GM19240 (cell line): ENCODE data around the gene C16orf78.
"Not testable (repeated sequence)": the region's sequence is repeated elsewhere in the genome, so short reads cannot be mapped to it uniquely, and the experiment has no call there.

Experiments used
- DNase-seq: peaks from one replicate; pipeline ENCODE4 v3.0.0; 2011; ENCODE audit warnings: low spot score; ENCODE audit not compliant: insufficient read length

C16orf78 gene

DNA sequence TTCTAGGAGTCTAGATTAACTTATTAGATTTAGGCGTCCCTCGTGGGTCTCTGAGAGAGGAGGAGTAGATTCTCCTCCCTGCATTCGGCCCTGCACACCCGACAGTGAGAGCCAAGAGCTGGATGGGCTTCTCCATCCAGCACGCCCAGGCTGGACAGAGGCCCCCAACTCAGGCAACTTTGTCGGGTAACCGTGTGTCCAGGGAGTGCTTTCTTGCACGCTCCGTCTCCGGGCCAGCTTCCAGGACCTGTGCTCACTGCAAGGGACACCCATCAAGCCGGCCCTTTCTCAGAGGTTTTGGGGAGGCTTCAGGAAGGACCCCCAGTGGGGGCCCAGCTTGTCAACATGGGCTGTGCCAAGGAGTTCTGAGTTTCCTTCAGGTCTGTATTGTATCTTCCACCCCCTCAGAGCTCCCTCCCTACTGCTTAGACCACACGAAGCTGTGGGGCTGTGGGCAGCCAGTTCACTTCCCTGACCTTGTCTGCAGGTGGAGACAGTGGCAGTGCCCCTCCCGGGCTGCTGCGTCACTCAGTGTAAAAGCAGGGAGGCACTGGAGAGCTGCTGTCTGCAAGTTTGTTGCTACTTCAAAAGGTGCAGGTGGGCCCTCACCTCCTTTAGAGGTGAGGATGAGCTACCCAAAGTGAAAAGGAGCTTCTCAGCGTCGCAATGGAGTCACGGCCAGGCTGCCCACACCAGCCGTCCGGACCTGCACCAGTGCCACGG is 24.0 kb upstream of the C16orf78 start:
- DNase-seq = no peak

DNA sequence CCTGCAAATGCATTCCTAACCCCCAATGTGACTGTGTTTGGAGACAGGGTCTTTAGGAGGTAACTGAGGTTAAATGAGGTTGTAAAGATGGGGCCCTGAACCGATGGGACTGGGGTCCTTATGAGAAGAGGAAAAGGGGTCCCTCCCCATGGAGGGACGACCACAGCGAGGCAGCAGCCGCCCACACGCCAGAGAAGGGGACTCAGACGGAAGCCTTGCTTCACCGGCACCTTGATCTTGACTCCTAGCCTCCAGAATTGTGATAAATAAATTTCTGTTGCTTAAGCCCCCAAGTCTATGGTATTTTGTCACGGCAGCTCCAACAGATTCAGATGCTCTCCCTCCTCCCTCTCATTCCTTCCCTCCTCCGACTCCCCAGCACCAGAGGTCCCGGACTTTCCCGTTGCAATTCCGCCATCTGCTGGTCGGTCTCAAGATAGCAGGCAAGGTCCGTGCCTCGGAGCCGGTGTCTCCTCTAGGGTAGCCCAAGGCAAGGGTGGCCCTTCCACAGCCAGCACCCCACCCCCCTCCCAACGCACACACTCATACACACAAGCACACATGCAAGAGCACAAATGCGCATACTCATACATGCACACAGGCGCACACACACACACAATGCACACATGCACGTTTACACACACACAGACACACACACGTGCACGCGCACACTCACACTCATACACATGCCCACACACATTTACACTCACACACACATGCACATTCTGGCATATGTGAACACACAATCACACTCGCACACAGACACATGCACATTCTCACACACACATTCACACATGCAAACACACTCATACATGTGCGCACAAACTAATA is 23.1 kb upstream of the C16orf78 start:
- peak; percentile 67 for DNase-seq

GRCh38 chr16:49351096-49351487 is 22.5 kb upstream of the C16orf78 start:
- DNase-seq = no peak

- DNase-seq = no peak
Observed at GRCh38 chr16:49352892-49353291, 20.7 kb upstream of the C16orf78 start.

DNA sequence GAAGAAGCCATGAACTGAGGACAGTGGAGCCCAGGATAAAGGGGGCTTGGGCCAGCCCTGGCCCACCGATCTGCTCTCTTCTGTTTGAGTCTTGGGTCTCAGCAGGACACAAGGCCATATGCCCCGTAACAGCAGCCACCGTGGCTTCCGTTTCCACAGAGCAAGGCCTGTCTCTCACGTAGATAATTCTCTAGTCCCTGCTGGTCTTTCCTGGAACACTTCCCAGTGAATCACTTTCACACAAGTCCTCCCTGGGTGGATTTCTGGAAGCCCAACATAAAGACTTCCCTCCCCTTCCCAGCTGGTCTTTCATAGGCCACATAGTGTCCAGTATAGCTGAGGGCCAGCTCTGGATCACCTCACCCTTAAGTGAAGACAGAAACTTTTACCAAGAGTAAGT is 19.9 kb upstream of the C16orf78 start:
- DNase-seq = no peak

DNA sequence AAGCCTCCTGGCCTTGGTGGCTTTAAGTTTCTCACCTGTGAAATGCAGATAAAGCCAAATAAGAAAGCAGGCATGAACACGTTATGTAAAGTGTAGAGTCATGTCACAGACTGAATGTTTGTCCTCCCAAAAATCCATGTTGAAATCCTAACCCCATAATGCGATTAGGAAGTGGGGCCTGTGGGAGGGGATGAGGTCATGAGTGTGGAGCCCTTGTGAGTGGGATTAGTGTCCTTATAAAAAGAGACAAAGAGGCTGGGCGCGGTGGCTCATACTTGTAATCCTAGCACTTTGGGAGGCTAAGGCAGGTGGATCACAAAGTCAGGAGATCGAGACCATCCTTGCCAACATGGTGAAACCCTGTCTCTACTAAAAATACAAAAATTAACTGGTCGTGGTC is 19.5 kb upstream of the C16orf78 start:
- DNase-seq = no peak

DNA sequence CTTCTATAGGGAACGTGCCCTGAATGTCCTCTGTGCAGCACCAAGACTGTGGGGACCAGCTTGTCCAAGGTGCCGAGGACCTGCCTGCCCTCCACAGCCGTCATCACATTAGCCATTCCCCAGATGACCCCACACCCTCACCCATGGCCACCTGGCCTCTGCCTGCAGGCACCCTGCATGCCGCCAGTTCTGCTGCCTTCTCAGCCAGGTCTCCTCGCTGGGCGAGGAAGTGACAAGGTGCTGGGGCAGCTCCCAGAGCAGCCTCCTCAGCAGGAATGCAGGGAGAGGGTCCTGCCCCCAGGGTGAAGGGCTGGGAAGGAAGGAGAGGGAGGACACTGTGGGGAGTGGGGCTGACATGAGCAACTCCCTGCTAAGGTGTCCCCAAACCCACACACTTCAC is 18.6 kb upstream of the C16orf78 start:
- no peak for DNase-seq

- no peak for DNase-seq
Observed at GRCh38 chr16:49355933-49356665, 17.5 kb upstream of the C16orf78 start.

DNA sequence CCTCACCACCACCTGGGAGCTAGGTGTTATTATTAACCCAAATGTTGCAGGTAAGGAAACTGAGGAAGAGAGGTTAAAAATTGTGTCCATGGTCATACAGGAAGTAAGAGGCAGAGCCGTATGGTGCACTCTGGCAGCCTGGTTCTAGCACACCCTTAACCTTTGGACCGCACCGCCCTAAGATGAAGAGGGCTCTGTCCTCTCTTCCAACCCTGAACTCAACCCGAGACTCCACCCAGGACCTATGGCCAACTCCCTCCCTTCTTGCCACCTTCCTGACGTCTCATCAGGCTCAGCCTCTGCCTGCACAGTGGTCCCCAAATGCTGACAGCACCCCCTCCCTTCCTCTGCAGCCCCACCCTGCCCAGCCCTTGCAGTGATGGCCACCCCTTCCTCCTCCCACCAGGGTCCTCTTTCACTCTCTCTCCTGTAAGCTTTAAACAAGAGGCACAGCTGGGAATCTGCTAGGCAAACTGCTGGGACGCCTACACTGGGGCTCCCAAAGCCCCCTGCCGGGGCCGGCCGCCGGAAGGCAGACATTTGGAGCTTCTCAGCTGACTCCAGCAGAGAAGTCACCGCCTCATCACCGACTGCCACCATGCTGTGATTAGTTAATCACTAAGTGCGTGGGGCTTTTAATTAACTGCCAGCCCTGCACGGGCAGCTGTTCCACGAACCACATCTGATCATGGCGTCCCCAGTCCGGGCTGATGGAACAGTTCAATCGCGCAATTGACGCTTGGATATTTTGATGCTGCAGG is 16.7 kb upstream of the C16orf78 start:
- DNase-seq = no peak

GRCh38 chr16:49359591-49359990 is 14.0 kb upstream of the C16orf78 start:
- DNase-seq = no peak

DNA sequence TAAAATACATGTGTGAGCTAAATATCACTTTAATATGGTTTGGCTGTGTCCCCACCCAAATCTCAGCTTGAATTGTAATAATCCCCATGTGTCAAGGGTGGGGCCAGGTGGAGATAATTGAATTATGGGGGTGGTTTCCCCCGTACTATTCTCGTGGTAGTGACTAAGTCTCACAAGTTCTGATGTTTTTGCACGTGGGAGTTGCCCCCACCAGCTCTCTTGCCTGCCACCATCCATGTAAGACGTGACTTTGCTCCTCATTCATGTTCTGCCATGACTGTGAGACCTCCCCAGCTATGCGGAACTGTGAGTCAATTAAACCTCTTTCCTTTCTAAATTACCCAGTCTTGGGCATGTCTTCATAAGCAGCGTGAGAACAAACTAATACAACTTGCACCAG is 11.9 kb upstream of the C16orf78 start:
- DNase-seq = not testable (repeated sequence)

GRCh38 chr16:49362230-49362629 is 11.4 kb upstream of the C16orf78 start:
- no peak for DNase-seq

GRCh38 chr16:49365711-49366509 is 7.7 kb upstream of the C16orf78 start:
- peak; percentile 29 for DNase-seq

DNA sequence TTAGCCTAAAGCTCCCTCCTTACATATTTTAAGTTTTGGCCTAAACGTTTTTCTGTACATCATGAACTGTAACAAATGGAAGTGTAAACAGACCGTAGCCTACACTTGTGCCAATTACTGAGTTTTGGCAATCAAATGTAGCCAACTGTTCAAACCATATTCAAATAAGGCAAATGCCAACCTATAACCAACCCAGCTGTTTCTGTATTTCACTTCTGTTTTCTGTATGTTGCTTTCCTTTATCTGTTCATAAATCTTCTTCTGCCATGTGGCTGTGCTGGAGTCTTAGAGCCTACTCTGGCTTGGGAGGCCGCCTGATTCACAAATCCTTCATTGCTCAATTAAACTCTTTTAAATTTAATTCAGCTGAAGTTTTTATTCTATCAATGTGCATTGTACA is 6.9 kb upstream of the C16orf78 start:
- no peak for DNase-seq

DNA sequence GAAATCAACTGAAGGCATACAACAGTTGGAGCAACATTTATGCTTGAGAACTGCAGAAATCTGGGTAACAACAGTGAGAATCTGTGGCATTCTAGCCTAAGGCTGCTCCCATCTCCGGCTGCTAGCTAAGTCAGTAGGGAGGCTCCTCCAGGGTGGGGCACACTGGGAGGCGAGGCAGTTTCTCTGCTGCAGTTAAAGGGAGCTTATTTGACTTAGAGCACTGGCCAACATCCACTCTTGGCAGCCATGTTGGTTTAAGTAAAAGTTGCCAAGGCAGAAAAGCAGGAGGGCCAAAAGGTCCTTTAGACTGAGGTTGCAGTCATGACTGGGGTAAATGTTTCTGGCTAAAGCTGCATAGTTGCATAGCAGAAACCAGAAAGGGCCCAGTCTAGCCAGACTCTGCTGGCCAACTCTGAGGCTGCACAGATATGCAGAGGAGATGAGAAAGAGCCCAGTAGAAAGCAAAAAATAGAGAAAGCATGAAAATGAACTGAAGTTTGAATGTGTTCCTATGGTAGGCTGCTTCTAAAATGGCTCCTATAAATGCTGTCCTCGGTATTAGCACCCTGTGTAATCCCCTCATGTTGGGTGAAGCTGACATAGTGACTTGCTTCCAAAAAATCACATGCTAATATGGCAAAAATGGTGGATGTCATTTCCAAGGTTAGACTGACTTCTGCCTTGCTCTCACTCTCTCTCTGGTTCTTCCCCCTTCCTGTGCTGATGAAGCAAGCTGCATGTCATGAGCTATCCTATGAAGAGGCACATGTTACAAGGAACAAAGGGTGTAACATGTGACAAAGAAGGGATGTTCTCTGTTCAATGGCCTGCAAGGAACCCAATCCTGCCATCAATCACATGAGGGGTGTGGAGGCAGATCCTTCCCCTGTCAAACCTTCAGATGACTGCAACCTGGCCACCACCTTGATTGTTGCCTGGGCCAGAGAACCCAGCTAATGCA is 3.7 kb upstream of the C16orf78 start:
- no peak for DNase-seq

- DNase-seq = no peak
Observed at GRCh38 chr16:49376206-49376605, 2.6 kb downstream of the C16orf78 start.

- no peak for DNase-seq
Observed at GRCh38 chr16:49377196-49377755, 3.7 kb downstream of the C16orf78 start.

GRCh38 chr16:49378238-49378637 is 4.6 kb downstream of the C16orf78 start:
- DNase-seq = no peak

DNA sequence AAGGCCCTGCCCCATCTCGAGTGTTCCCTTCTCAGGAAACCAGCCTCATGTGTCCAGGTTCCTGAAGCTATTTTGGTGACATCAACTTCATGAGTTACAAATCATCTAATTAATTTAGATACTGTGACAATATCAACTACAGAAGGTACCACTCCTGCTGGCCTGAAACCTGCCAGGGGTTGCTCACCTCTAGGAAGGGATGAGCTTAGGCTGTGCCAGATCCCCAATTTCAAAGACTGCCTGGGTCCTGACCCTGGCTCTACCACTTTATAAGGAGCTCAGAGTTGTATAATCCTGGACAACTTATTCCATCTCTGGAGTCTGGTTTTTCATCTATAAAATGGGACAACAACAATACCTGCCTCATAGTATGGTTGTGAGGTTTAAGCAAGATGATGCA is 5.2 kb downstream of the C16orf78 start:
- DNase-seq = no peak
